SK-N-SH treated with all-trans-retinoic acid at 6 μM for 48 hours (cell line): ENCODE data around the gene RFX5.

Source experiments
- ATAC-seq: fragments of 200-7000 bp; cut with Tn5 transposase; 3 replicates; pipeline ENCODE4 v1.9.1; 2020; ENCODE audit warnings: mild to moderate bottlenecking, moderate library complexity
- ARNTL ChIP-seq: fragments of 450-650 bp; formaldehyde crosslinking; IDR thresholded peaks from 2 replicates; pipeline ENCODE4 v1.5.0; 2020; ENCODE audit warnings: low read depth, mild to moderate bottlenecking, moderate library complexity, borderline replicate concordance
- BACH2 ChIP-seq: fragments of 250-450 bp; sonication (Bioruptor Pico); IDR thresholded peaks from 2 replicates; pipeline ENCODE4 v1.9.0; 2021; ENCODE audit warnings: mild to moderate bottlenecking, borderline replicate concordance
- CSDC2 ChIP-seq: fragments of 250-450 bp; sonication (Bioruptor Pico); IDR thresholded peaks from 2 replicates; pipeline ENCODE4 v1.5.0; 2020; ENCODE audit warnings: mild to moderate bottlenecking, moderate library complexity
- ESRRG ChIP-seq: fragments of 250-450 bp; sonication (Bioruptor Pico); IDR thresholded peaks from 2 replicates; pipeline ENCODE4 v1.6.1; 2021; ENCODE audit warnings: mild to moderate bottlenecking
- GLIS3 ChIP-seq: fragments of 250-450 bp; sonication (Bioruptor Pico); IDR thresholded peaks from 2 replicates; pipeline ENCODE4 v1.5.0; 2020; ENCODE audit warnings: mild to moderate bottlenecking, moderate library complexity
- ISL1 ChIP-seq: fragments of 250-450 bp; sonication (Bioruptor Pico); IDR thresholded peaks from 2 replicates; pipeline ENCODE4 v2.1.2; 2022; ENCODE audit warnings: mild to moderate bottlenecking, moderate library complexity
- POU6F1 ChIP-seq: fragments of 250-450 bp; sonication (Bioruptor Pico); IDR thresholded peaks from 2 replicates; pipeline ENCODE4 v1.8.0; 2021; ENCODE audit warnings: low read depth, mild to moderate bottlenecking, moderate library complexity, borderline replicate concordance
- PPARA ChIP-seq: fragments of 250-450 bp; sonication (Bioruptor Pico); IDR thresholded peaks from 2 replicates; pipeline ENCODE4 v1.5.0; 2020; ENCODE audit warnings: mild to moderate bottlenecking, borderline replicate concordance
- RARB ChIP-seq: fragments of 250-450 bp; sonication (Bioruptor Pico); IDR thresholded peaks from 2 replicates; pipeline ENCODE4 v1.8.0; 2021; ENCODE audit warnings: mild to moderate bottlenecking, moderate library complexity
- SNAI2 ChIP-seq: fragments of 250-450 bp; sonication (Bioruptor Pico); IDR thresholded peaks from 2 replicates; pipeline ENCODE4 v1.5.0; 2020; ENCODE audit warnings: mild to moderate bottlenecking, moderate library complexity
- TCF4 ChIP-seq: fragments of 250-450 bp; sonication (Bioruptor Pico); IDR thresholded peaks from 2 replicates; pipeline ENCODE4 v1.8.0; 2021; ENCODE audit warnings: mild to moderate bottlenecking, moderate library complexity, borderline replicate concordance
- TOX ChIP-seq: fragments of 250-450 bp; sonication (Bioruptor Pico); IDR thresholded peaks from 2 replicates; pipeline ENCODE4 v1.8.0; 2021; ENCODE audit warnings: mild to moderate bottlenecking, moderate library complexity, borderline replicate concordance
- TSHZ2 ChIP-seq: fragments of 250-450 bp; sonication (Bioruptor Pico); IDR thresholded peaks from 2 replicates; pipeline ENCODE4 v1.5.0; 2020; ENCODE audit warnings: mild to moderate bottlenecking, moderate library complexity
- ZC3H10 ChIP-seq: fragments of 250-450 bp; sonication (Bioruptor Pico); IDR thresholded peaks from 2 replicates; pipeline ENCODE4 v1.5.1; 2021; ENCODE audit warnings: mild to moderate bottlenecking, moderate library complexity
- ZFP3 ChIP-seq: fragments of 250-450 bp; sonication (Bioruptor Pico); IDR thresholded peaks from 2 replicates; pipeline ENCODE4 v1.5.0; 2020; ENCODE audit warnings: mild to moderate bottlenecking, moderate library complexity
- ZFP30 ChIP-seq: fragments of 450-650 bp; formaldehyde crosslinking; IDR thresholded peaks from 2 replicates; pipeline ENCODE4 v1.5.0; 2022; ENCODE audit warnings: mild to moderate bottlenecking, moderate library complexity
- ZNF565 ChIP-seq: fragments of 450-650 bp; formaldehyde crosslinking; conservative IDR thresholded peaks from 2 replicates; pipeline ENCODE4 v1.5.0; 2020; ENCODE audit warnings: low read depth, mild to moderate bottlenecking, moderate library complexity
- ZNF70 ChIP-seq: fragments of 450-650 bp; formaldehyde crosslinking; IDR thresholded peaks from 2 replicates; pipeline ENCODE4 v1.5.0; 2020; ENCODE audit warnings: mild to moderate bottlenecking, moderate library complexity
- ZNF8 ChIP-seq: fragments of 450-650 bp; formaldehyde crosslinking; IDR thresholded peaks from 2 replicates; pipeline ENCODE4 v1.5.0; 2020; ENCODE audit warnings: mild to moderate bottlenecking, moderate library complexity
- TF ChIP-seq, protein P1 (sequence below): fragments of 250-450 bp; sonication (Bioruptor Pico); IDR thresholded peaks from 2 replicates; pipeline ENCODE4 v1.5.1; 2021; ENCODE audit warnings: mild to moderate bottlenecking, moderate library complexity
- TF ChIP-seq, protein P2 (sequence below): fragments of 250-450 bp; sonication (Bioruptor Pico); IDR thresholded peaks from 2 replicates; pipeline ENCODE4 v1.8.0; 2020; ENCODE audit warnings: mild to moderate bottlenecking, moderate library complexity, borderline replicate concordance
- TF ChIP-seq, protein P3 (sequence below): fragments of 250-450 bp; sonication (Bioruptor Pico); IDR thresholded peaks from 2 replicates; pipeline ENCODE4 v1.5.1; 2020; ENCODE audit warnings: low read depth, mild to moderate bottlenecking, moderate library complexity

RFX5 gene

GRCh38 chr1:151312826-151313225, 34.2 kb downstream of the RFX5 start:
- TF ChIP-seq POU6F1 (CRISPR knock-in tag) (no peak), ZC3H10 (CRISPR knock-in tag) (no peak), ZNF8 (no peak), ESRRG (CRISPR knock-in tag) (no peak), SNAI2 (no peak), RARB (no peak), GLIS3 (CRISPR knock-in tag) (no peak), CSDC2 (CRISPR knock-in tag) (no peak), ZNF70 (no peak), ISL1 (CRISPR knock-in tag) (no peak), TOX (no peak), TSHZ2 (CRISPR knock-in tag) (no peak), ZFP30 (CRISPR knock-in tag) (no peak), PPARA (CRISPR knock-in tag) (no peak), BACH2 (CRISPR knock-in tag) (no peak)
- TF ChIP-seq, protein P1, sequence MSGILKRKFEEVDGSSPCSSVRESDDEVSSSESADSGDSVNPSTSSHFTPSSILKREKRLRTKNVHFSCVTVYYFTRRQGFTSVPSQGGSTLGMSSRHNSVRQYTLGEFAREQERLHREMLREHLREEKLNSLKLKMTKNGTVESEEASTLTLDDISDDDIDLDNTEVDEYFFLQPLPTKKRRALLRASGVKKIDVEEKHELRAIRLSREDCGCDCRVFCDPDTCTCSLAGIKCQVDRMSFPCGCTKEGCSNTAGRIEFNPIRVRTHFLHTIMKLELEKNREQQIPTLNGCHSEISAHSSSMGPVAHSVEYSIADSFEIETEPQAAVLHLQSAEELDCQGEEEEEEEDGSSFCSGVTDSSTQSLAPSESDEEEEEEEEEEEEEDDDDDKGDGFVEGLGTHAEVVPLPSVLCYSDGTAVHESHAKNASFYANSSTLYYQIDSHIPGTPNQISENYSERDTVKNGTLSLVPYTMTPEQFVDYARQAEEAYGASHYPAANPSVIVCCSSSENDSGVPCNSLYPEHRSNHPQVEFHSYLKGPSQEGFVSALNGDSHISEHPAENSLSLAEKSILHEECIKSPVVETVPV (CRISPR knock-in tag): no peak
- TF ChIP-seq, protein P2, sequence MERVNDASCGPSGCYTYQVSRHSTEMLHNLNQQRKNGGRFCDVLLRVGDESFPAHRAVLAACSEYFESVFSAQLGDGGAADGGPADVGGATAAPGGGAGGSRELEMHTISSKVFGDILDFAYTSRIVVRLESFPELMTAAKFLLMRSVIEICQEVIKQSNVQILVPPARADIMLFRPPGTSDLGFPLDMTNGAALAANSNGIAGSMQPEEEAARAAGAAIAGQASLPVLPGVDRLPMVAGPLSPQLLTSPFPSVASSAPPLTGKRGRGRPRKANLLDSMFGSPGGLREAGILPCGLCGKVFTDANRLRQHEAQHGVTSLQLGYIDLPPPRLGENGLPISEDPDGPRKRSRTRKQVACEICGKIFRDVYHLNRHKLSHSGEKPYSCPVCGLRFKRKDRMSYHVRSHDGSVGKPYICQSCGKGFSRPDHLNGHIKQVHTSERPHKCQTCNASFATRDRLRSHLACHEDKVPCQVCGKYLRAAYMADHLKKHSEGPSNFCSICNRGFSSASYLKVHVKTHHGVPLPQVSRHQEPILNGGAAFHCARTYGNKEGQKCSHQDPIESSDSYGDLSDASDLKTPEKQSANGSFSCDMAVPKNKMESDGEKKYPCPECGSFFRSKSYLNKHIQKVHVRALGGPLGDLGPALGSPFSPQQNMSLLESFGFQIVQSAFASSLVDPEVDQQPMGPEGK (CRISPR knock-in tag): no peak
- no peak for ATAC-seq

DNA sequence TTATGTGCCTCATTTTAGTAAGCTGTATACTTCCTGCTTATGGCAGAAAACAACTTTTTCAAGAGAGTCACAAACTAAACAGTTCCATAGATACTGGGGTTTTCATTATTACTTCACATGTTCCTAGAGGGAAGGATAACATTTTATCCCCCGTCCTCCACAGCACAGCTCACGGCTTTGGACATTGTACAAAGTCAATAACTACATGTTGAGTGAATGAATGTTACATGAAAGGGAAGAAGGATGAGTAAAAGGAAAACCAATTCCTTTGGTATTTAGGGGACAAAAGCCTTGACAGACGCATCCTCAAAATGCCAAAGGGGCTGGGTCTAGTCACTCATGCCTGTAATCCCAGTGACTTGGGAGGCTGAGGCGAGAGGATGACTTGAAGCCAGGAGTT, 34.6 kb downstream of the RFX5 start:
- TF ChIP-seq TCF4 (CRISPR knock-in tag): no peak
- TF ChIP-seq ZC3H10 (CRISPR knock-in tag): no peak
- TF ChIP-seq POU6F1 (CRISPR knock-in tag): no peak
- TF ChIP-seq, protein P3, sequence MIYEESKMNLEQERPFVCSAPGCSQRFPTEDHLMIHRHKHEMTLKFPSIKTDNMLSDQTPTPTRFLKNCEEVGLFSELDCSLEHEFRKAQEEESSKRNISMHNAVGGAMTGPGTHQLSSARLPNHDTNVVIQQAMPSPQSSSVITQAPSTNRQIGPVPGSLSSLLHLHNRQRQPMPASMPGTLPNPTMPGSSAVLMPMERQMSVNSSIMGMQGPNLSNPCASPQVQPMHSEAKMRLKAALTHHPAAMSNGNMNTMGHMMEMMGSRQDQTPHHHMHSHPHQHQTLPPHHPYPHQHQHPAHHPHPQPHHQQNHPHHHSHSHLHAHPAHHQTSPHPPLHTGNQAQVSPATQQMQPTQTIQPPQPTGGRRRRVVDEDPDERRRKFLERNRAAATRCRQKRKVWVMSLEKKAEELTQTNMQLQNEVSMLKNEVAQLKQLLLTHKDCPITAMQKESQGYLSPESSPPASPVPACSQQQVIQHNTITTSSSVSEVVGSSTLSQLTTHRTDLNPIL (CRISPR knock-in tag): no peak
- TF ChIP-seq ARNTL (CRISPR knock-in tag): no peak
- TF ChIP-seq, protein P2 (CRISPR knock-in tag): no peak
- TF ChIP-seq ZFP3: no peak
- TF ChIP-seq SNAI2: no peak
- no peak for TF ChIP-seq BACH2 (CRISPR knock-in tag)
- TF ChIP-seq GLIS3 (CRISPR knock-in tag): no peak
- TF ChIP-seq ZNF70: no peak
- no peak for TF ChIP-seq ZNF565 (CRISPR knock-in tag)
- no peak for TF ChIP-seq CSDC2 (CRISPR knock-in tag)
- no peak for TF ChIP-seq ZNF8
- no peak for TF ChIP-seq TSHZ2 (CRISPR knock-in tag)

More for the DNA sequence above, 34.6 kb downstream of the RFX5 start:
- no peak for ATAC-seq
